GM12878 (cell line): ENCODE data around the gene MALSU1. TPM values are rescaled to one million over a fixed set of nuclear protein-coding genes. Genes with fewer than 3 reads are reported as not detected.

ENCODE experiments used
- ATAC-seq: fragments of 200-7000 bp; cut with Tn5 transposase; 3 replicates; pipeline ENCODE4 v1.9.1; 2020; ENCODE audit warnings: mild to moderate bottlenecking, moderate library complexity
- BruUV-seq: library from RNA; stranded (reverse); fragments of 400-500 nt; replicated peaks from 2 replicates; lab custom pipeline; 2021; lab: Mats Ljungman, UMichigan
- CTCF ChIA-PET: fragments of 300-600 bp; sonication (Branson Sonifier 250); formaldehyde crosslinking; extraction: SDS; loops from one replicate; lab custom pipeline; 2021; ENCODE audit warnings: inconsistent platforms; lab: Yijun Ruan, JAX
- POLR2A ChIA-PET: fragments of 350-600 bp; formaldehyde crosslinking; extraction: SDS; loops from one replicate; lab custom pipeline; 2021; ENCODE audit warnings: inconsistent platforms; lab: Charles Lee
- RAD21 ChIA-PET: fragments of 300-600 bp; sonication (Branson Sonifier 250); formaldehyde crosslinking; loops from one replicate; lab custom pipeline; 2023; ENCODE audit warnings: antibody characterized with exemption; ENCODE audit not compliant: unreplicated experiment; lab: Charles Lee
- SMC1A ChIA-PET: fragments of 300-600 bp; sonication (Branson Sonifier 250); formaldehyde crosslinking; loops from one replicate; lab custom pipeline; 2023; ENCODE audit not compliant: unreplicated experiment, uncharacterized antibody; lab: Charles Lee
- DNase-seq: peaks from one replicate; pipeline ENCODE4 v3.0.0-alpha.2; 2011; ENCODE audit warnings: low read depth, low spot score
- FAIRE-seq: peaks from 3 replicates; lab custom pipeline; 2011; peaks lifted over from hg19 to GRCh38; lab: Jason Lieb, UNC
- H2AFZ ChIP-seq: 2 replicates; pipeline ENCODE4 v1.6.0; 2011; ENCODE audit warnings: low read depth, low read length, control low read depth; ENCODE audit not compliant: control insufficient read depth
- H3K27ac ChIP-seq: 2 replicates; pipeline ENCODE4 v1.5.1; 2011; ENCODE audit warnings: control low read depth; ENCODE audit not compliant: control insufficient read depth, insufficient read depth
- H3K27me3 ChIP-seq, 2 experiments: replicated peaks in 1 of 2; 2 replicates each; pipeline versions ENCODE4 v1.6.0 to v1.6.1; 2011; ENCODE audit warnings: low read length in 1 of 2; ENCODE audit not compliant: control insufficient read depth in 2 of 2, insufficient read depth in 2 of 2
- H3K36me3 ChIP-seq, 2 experiments: 2 replicates each; pipeline ENCODE4 v1.5.1; 2011; ENCODE audit warnings: low read length in 1 of 2; ENCODE audit not compliant: control insufficient read depth in 2 of 2, insufficient read depth in 2 of 2
- H3K4me1 ChIP-seq: 2 replicates; pipeline ENCODE4 v1.6.1; 2011; ENCODE audit warnings: mild to moderate bottlenecking, low read length, moderate library complexity, mixed read lengths; ENCODE audit not compliant: control insufficient read depth, insufficient read depth
- H3K4me2 ChIP-seq: 2 replicates; pipeline ENCODE4 v1.6.0; 2011; ENCODE audit warnings: control low read depth; ENCODE audit not compliant: control insufficient read depth, insufficient read depth
- H3K4me3 ChIP-seq: fragments of 200-600 bp; sonication (generic); 2 replicates; pipeline ENCODE4 v1.5.1; 2016
- H3K79me2 ChIP-seq: 2 replicates; pipeline ENCODE4 v1.6.0; 2011; ENCODE audit warnings: low read length; ENCODE audit not compliant: control insufficient read depth, insufficient read depth
- H3K9ac ChIP-seq: 2 replicates; pipeline ENCODE4 v1.8.0; 2011; ENCODE audit warnings: low read length, control low read depth, mixed read lengths; ENCODE audit not compliant: control insufficient read depth, insufficient read depth
- H3K9me3 ChIP-seq: replicated peaks from 3 replicates; pipeline ENCODE4 v1.5.1; 2011; ENCODE audit warnings: mild to moderate bottlenecking, low read length; ENCODE audit not compliant: control insufficient read depth, insufficient read depth
- H4K20me1 ChIP-seq: 2 replicates; pipeline ENCODE4 v1.6.0; 2011; ENCODE audit not compliant: control insufficient read depth, insufficient read depth
- EGR1 ChIP-seq, 2 experiments: IDR thresholded peaks; 1 replicate in 1 of 2; 2 replicates in 1 of 2; pipeline ENCODE4 v1.6.1; 2011 to 2012; ENCODE audit warnings: low read depth in 2 of 2, low read length in 2 of 2, borderline replicate concordance in 1 of 2, mild to moderate bottlenecking in 1 of 2, moderate library complexity in 1 of 2
- EZH2 ChIP-seq: IDR thresholded peaks from 2 replicates; pipeline ENCODE4 v1.6.1; 2012; ENCODE audit warnings: low read depth, mild to moderate bottlenecking, control low read depth, inconsistent platforms, low read length, borderline replicate concordance; ENCODE audit not compliant: control insufficient read depth
- NFYB ChIP-seq: IDR thresholded peaks from 2 replicates; pipeline ENCODE4 v1.6.1; 2011; ENCODE audit warnings: low read depth, mild to moderate bottlenecking, low read length, improper control_type of control experiment, moderate library complexity; ENCODE audit not compliant: insufficient read depth
- WGBS: methylation state at CpG from one replicate; pipeline ENCODE4 v1.1.6; 2016; ENCODE audit warnings: low lambda C conversion rate; ENCODE audit not compliant: insufficient replicate concordance, insufficient coverage; ENCODE audit errors: missing lambda C conversion rate; 5-methylcytosine and 5-hydroxymethylcytosine counted together
- in situ Hi-C: fragments of 300-500 bp; cut with MboI; formaldehyde crosslinking; loops from 9 replicates; pipeline ENCODE4 v1.14.3; 2018; ENCODE audit warnings: mixed read lengths
- intact Hi-C: fragments of 100-400 bp; cut with micrococcal nuclease; formaldehyde crosslinking; loops from one replicate; pipeline ENCODE4 v1.14.2; 2022; ENCODE audit not compliant: unreplicated experiment
- polyA plus RNA-seq, 11 experiments: library from polyadenylated mRNA; depleted of rRNA in 4 of 11; unstranded in 6 of 11; stranded (reverse) in 5 of 11; fragments of >200 nt; fragmentation: Nextera tagmentation in 4 of 11; fragmentation: Illumina TruSeq in 1 of 11; extraction: Ambion mirVana in 4 of 11; extraction: Trizol in 1 of 11; gene quantifications; 1 replicate in 1 of 11; 2 replicates in 10 of 11; pipeline versions ENCODE4 v1.2.1 to v1.2.3, GENCODE V29; 2011 to 2016; ENCODE audit warnings: inconsistent platforms in 2 of 11, missing spikeins in 2 of 11, low read depth in 1 of 11
- total RNA-seq, 4 experiments: library from RNA; depleted of rRNA in 3 of 4; stranded (reverse); fragments of >200 nt in 3 of 4; fragmentation: Illumina TruSeq in 1 of 4; extraction: Trizol in 1 of 4; gene quantifications; 2 replicates each; pipeline versions ENCODE4 v1.2.1 to v1.2.3, GENCODE V29; 2013 to 2021
- TF ChIP-seq, protein P1 (sequence below), 3 experiments: IDR thresholded peaks in 2 of 3; conservative IDR thresholded peaks in 1 of 3; 2 replicates each; pipeline ENCODE4 v1.5.1; 2011; ENCODE audit warnings: low read depth in 3 of 3, low read length in 3 of 3, mild to moderate bottlenecking in 3 of 3, control low read depth in 2 of 3, moderate library complexity in 2 of 3, inconsistent platforms in 1 of 3, mixed read lengths in 1 of 3; ENCODE audit not compliant: control insufficient read depth in 2 of 3, insufficient read depth in 1 of 3; ENCODE audit errors: extremely low read depth in 1 of 3

The MALSU1 gene
- total and polyA plus RNA-seq, 10 of the 15 experiments (the other 5 are each of a cell fraction or from before 2014, with no cell fraction given) = 8.5 to 159 (median 73.7) TPM

DNA sequence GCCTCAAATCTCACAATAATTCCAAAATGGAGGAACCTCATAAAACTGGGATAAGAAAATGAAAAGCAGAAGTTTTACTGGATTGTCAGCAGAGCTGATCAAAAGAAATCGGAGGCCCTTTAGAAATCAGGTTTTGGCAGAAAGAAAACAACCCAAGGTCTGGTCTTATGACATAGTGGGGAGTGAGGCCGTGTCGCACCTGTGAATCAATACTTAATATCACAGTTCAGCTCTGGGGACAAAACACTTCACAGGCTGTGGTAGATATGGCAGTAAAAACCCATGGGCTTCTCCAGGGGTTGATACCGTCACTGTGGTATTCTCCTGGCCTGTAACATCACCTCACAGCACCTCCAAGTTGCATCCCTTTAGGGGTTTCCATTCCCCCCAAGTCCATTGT is 6.5 kb upstream of the MALSU1 start:
- Histone ChIP-seq H3K9me3 (no peaks in the 10 kb centered on the region), H3K79me2 (no peaks in the 10 kb centered on the region), H3K4me3 (no peak overlapping the region), H3K36me3 (no peaks in the 10 kb centered on the region), H4K20me1 (no peaks in the 10 kb centered on the region), H3K4me2 (no peak overlapping the region), H3K9ac (no peak overlapping the region), H3K4me1 (no peaks in the 10 kb centered on the region), H2AFZ (no peak overlapping the region), H3K27me3 (no peaks in the 10 kb centered on the region), H3K27ac (no peak overlapping the region)
- 86% methylated on average over 4 of the region's 4 CpGs for WGBS
- TF ChIP-seq, protein P1, sequence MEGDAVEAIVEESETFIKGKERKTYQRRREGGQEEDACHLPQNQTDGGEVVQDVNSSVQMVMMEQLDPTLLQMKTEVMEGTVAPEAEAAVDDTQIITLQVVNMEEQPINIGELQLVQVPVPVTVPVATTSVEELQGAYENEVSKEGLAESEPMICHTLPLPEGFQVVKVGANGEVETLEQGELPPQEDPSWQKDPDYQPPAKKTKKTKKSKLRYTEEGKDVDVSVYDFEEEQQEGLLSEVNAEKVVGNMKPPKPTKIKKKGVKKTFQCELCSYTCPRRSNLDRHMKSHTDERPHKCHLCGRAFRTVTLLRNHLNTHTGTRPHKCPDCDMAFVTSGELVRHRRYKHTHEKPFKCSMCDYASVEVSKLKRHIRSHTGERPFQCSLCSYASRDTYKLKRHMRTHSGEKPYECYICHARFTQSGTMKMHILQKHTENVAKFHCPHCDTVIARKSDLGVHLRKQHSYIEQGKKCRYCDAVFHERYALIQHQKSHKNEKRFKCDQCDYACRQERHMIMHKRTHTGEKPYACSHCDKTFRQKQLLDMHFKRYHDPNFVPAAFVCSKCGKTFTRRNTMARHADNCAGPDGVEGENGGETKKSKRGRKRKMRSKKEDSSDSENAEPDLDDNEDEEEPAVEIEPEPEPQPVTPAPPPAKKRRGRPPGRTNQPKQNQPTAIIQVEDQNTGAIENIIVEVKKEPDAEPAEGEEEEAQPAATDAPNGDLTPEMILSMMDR (IDR thresholded peaks at IDR 0.05 in 2 of 3, conservative IDR thresholded peaks at IDR 0.05 in 1 of 3; ENCODE audit: control insufficient read depth in 2 of 3, extremely low read depth in 1 of 3, insufficient read depth in 1 of 3, low read depth in 3 of 3, low read length in 3 of 3) = no peak
- no peak for TF ChIP-seq EGR1 (IDR thresholded peaks at IDR 0.05; ENCODE audit: borderline replicate concordance in 1 of 2, low read depth in 2 of 2, low read length in 2 of 2)
- no peak for FAIRE-seq
- RAD21 ChIA-PET = interaction anchor here (1.0 kb wide), 1 partner anchor 18 kb away, joined by 3 read pairs; no protein-coding TSS in a partner anchor
- POLR2A ChIA-PET = no interaction called here
- CTCF ChIA-PET = interaction anchor here (1.0 to 2.1 kb wide), 3 partner anchors 11 to 255 kb away, joined by 3 to 8 read pairs (median 3); no protein-coding TSS in a partner anchor
- in situ Hi-C loops (no loop called here), intact Hi-C loops (no loop called here)
- SMC1A ChIA-PET = interaction anchor here (0.6 to 2.1 kb wide), 4 partner anchors 14 to 247 kb away, joined by 3 to 6 read pairs (median 3); no protein-coding TSS in a partner anchor
- ATAC-seq = no peak
- no TSS peak for BruUV-seq
- DNase-seq = no peak

DNA sequence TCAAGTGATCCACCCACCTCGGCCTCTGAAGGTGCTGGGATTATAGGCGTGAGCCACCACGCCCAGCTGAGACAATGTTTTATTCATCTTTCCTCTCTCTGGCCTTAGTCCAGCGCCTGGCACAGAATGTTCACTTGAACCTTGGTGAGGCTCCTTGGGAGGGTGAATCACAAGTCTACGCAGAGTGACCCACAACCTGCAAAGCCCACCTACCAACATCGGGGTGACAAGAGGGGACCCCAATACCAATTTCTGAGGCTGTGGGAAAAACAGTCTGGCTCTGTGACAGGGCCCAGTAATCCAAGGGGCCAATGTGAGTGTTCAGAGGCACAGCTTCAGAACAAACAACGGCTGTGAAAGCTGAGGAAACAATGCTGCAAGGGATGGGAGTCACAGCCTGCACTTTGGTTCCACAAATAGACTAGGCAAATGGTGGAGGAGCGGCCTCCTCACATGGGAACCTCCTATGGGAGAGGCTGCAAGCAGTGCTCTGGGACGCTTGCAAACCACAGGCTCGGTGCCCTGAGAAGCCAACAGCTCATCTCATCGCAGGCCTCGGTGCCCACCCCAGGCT is 5.6 kb upstream of the MALSU1 start:
- ChIA-PET SMC1A (interaction anchor here (0.9 to 1.1 kb wide), 3 partner anchors 10 to 54 kb away, joined by 3 read pairs; no protein-coding TSS in a partner anchor), POLR2A (no interaction called here), CTCF (interaction anchor here (1.1 to 1.9 kb wide), 3 partner anchors 17 to 254 kb away, joined by 3 to 6 read pairs (median 5); no protein-coding TSS in a partner anchor), RAD21 (no interaction called here)
- Histone ChIP-seq H3K27me3 (no peaks in the 10 kb centered on the region), H3K27ac (no peak overlapping the region), H3K36me3 (no peaks in the 10 kb centered on the region), H2AFZ (no peak overlapping the region), H3K9me3 (no peaks in the 10 kb centered on the region; the same call in 2 of the 3 replicates), H3K4me2 (no peak overlapping the region), H3K9ac (no peak overlapping the region), H3K79me2 (no peaks in the 10 kb centered on the region), H4K20me1 (no peaks in the 10 kb centered on the region), H3K4me3 (no peak overlapping the region), H3K4me1 (0 out of 2 replicates have a peak, but pooled peaks cover under 1% of the 10 kb centered on the region)
- BruUV-seq = no TSS peak
- ATAC-seq (no peak), FAIRE-seq (no peak), DNase-seq (no peak)
- WGBS = 67% methylated on average over 12 of the region's 12 CpGs
- TF ChIP-seq NFYB = no peak
- no peak for TF ChIP-seq EZH2
- in situ Hi-C loops = no loop called here
- intact Hi-C loops = no loop called here
